Fibroblast of skin of left biceps (primary cell): ENCODE data around the gene SPRR2B.
"Not testable (repeated sequence)": the region's sequence is repeated elsewhere in the genome, so short reads cannot be mapped to it uniquely, and the experiment has no call there.

Experiments used
- DNase-seq, 2 experiments: peaks; one replicate each; pipeline ENCODE4 v3.0.0-alpha.2; 2013; ENCODE audit warnings: low read depth in 2 of 2

The SPRR2B gene

GRCh38 chr1:153032677-153033308 lies 38.6 kb downstream of the SPRR2B start:
- no peak for DNase-seq

GRCh38 chr1:153032073-153032472 lies 39.3 kb downstream of the SPRR2B start:
- no peak for DNase-seq

DNA sequence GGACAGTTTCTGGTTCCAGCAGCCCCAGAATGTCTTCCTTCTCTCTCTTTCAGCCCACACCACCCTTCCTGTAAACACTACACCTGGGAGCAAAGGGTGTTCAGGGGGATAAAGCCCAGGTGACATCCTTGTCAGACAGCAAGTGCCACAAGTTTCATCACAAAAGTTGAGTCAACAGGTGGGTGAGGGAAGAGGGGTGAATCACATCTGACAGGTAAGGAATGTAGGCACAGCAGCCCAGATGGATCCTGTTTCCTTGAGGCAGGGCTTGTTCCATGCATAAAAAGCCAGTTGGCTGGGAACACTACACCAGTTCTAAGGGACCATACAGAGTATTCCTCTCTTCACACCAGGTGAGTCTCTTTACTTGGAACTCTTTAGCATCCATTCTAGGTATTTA lies 40.5 kb downstream of the SPRR2B start, which contains the start of gene SPRR1B:
TSS of gene SPRR1B (plus strand) at position 309 of the 400 bp plus-strand sequence. CDS start 1,143 bp downstream, outside the sequence.
- DNase-seq = no peak

- DNase-seq = no peak
Observed at GRCh38 chr1:153028766-153029165, 42.6 kb downstream of the SPRR2B start.

GRCh38 chr1:153025797-153026196 lies 45.6 kb downstream of the SPRR2B start:
- no peak for DNase-seq

GRCh38 chr1:153024413-153024812 lies 47.0 kb downstream of the SPRR2B start:
- no peak for DNase-seq

- DNase-seq = no peak
Observed at GRCh38 chr1:153023109-153023508, 48.3 kb downstream of the SPRR2B start.

DNA sequence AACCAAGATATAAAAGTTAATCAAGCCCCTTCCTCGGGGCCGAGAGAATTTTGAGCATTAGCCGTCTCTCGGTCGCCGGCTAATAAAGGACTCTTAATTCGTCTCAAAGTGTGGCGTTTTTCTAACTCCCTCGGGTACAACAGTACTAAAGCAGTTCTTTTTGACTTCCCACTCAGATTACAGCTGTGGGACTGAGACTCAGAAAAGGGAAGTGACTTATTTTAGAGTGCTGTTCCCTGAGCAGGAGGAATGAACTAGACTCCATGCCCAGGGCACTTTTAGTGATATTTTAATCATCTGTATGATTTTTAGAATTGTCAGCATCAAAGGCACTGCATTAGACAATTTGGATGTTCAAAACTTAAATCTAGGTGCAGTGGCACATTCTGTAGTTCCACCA lies 49.1 kb downstream of the SPRR2B start:
- not testable (repeated sequence) for DNase-seq

GRCh38 chr1:153021829-153022228 lies 49.6 kb downstream of the SPRR2B start:
- not testable (repeated sequence) for DNase-seq
